Measurements from ENCODE around the gene MTHFD1L.
A peak's percentile ranks its signal among the peaks of the same experiment; 100 is the strongest.
"Not testable (repeated sequence)": the region's sequence is repeated elsewhere in the genome, so short reads cannot be mapped to it uniquely, and the experiment has no call there.

GRCh38 chr6:151040888-151041521 is 175.5 kb downstream of the MTHFD1L start:
- not testable (repeated sequence) for TF ChIP-seq TAF1 (IDR thresholded peaks at IDR 0.05; ENCODE audit: borderline replicate concordance, insufficient read depth, low read length); SIN3A (IDR thresholded peaks at IDR 0.05; ENCODE audit: borderline replicate concordance, insufficient read depth, low read length); POLR2AphosphoS5 (IDR thresholded peaks at IDR 0.05; ENCODE audit: low read depth, low read length)
- TF ChIP-seq REST (IDR thresholded peaks at IDR 0.05; ENCODE audit: insufficient read depth in 1 of 2, low read depth in 2 of 2, low read length in 2 of 2) (0 out of 4 replicates have a peak, but pooled peaks of 1 of the 2 experiments have one; percentile 18), FOXP2 (optimal IDR thresholded peaks at IDR 0.05; ENCODE audit: borderline replicate concordance, extremely low read depth, extremely low read length, insufficient read depth) (peak; percentile 79)
